K562 (cell line): ENCODE data around the gene PTTG1IP. TPM values are rescaled to one million over a fixed set of nuclear protein-coding genes. Genes with fewer than 3 reads are reported as not detected.

Experiments
- ATAC-seq: fragments of 200-7000 bp; cut with Tn5 transposase; 3 replicates; pipeline ENCODE4 v1.9.1; 2020; ENCODE audit warnings: moderate library complexity
- BruUV-seq: library from RNA; stranded (reverse); fragments of 400-500 nt; replicated peaks from 2 replicates; lab custom pipeline; 2021; lab: Mats Ljungman, UMichigan
- CTCF ChIA-PET: fragments of 300-600 bp; formaldehyde crosslinking; extraction: SDS; loops from one replicate; lab custom pipeline; 2021; ENCODE audit warnings: low intra/inter-chr PET ratio; lab: Yijun Ruan, JAX
- POLR2A ChIA-PET: fragments of 300-600, 350-650 bp; sonication (Branson Sonifier 250); formaldehyde crosslinking; extraction: SDS; loops from one replicate; lab custom pipeline; 2021; ENCODE audit warnings: antibody characterized with exemption, inconsistent platforms; lab: Yijun Ruan, JAX
- DNase-seq, 4 experiments: peaks; one replicate each; pipeline versions ENCODE4 v3.0.0 to v3.0.0-alpha.2; 2011 to 2018; ENCODE audit warnings: low spot score in 3 of 4, mixed read lengths in 3 of 4; ENCODE audit errors: extremely low read depth in 1 of 4
- FAIRE-seq: peaks from 2 replicates; lab custom pipeline; 2011; peaks lifted over from hg19 to GRCh38; lab: Jason Lieb, UNC
- H2AFZ ChIP-seq: 2 replicates; pipeline ENCODE4 v1.6.0; 2011; ENCODE audit warnings: low read depth, low read length, control low read depth, inconsistent platforms
- H3K27ac ChIP-seq: fragments of 200-600 bp; 3 replicates; pipeline ENCODE4 v1.8.0; 2011; ENCODE audit warnings: low read depth, mild to moderate bottlenecking, control low read depth, inconsistent platforms, low read length, moderate library complexity, mixed read lengths; ENCODE audit errors: extremely low read depth
- H3K27me3 ChIP-seq, 2 experiments: fragments of 300-600 bp in 1 of 2; 2 replicates in 1 of 2; 3 replicates in 1 of 2; pipeline versions ENCODE4 v1.6.0 to v1.8.0; 2011; ENCODE audit warnings: inconsistent platforms in 2 of 2, low read length in 2 of 2, mild to moderate bottlenecking in 1 of 2, mixed read lengths in 1 of 2, moderate library complexity in 1 of 2; ENCODE audit not compliant: control insufficient read depth in 2 of 2, insufficient read depth in 2 of 2
- H3K36me3 ChIP-seq: fragments of 300-600 bp; 3 replicates; pipeline ENCODE4 v1.8.0; 2011; ENCODE audit warnings: mild to moderate bottlenecking, low read length, inconsistent platforms; ENCODE audit not compliant: control insufficient read depth, insufficient read depth
- H3K4me1 ChIP-seq, 2 experiments: fragments of 200-600 bp in 1 of 2; replicated peaks in 1 of 2; 2 replicates in 1 of 2; 3 replicates in 1 of 2; pipeline versions ENCODE4 v1.5.1 to v1.8.0; 2011; ENCODE audit warnings: inconsistent platforms in 2 of 2, low read length in 2 of 2, mild to moderate bottlenecking in 1 of 2, mixed read lengths in 1 of 2, moderate library complexity in 1 of 2; ENCODE audit not compliant: control insufficient read depth in 2 of 2, insufficient read depth in 2 of 2
- H3K4me2 ChIP-seq: 2 replicates; pipeline ENCODE4 v1.6.1; 2011; ENCODE audit warnings: low read length, control low read depth, inconsistent platforms, mixed read lengths; ENCODE audit not compliant: insufficient read depth
- H3K4me3 ChIP-seq: fragments of 200-600 bp; sonication (generic), shearing (Covaris generic); 2 replicates; pipeline ENCODE4 v1.5.1; 2016; ENCODE audit warnings: control low read depth, inconsistent platforms
- H3K79me2 ChIP-seq: fragments of 200-600 bp; 3 replicates; pipeline ENCODE4 v1.8.0; 2011; ENCODE audit warnings: low read length, inconsistent platforms; ENCODE audit not compliant: control insufficient read depth, insufficient read depth
- H3K9ac ChIP-seq, 2 experiments: 2 replicates each; pipeline versions ENCODE4 v1.6.0 to v1.6.1; 2011; ENCODE audit warnings: low read depth in 2 of 2, low read length in 2 of 2, control low read depth in 1 of 2, inconsistent platforms in 1 of 2, mild to moderate bottlenecking in 1 of 2, mixed read lengths in 1 of 2; ENCODE audit not compliant: insufficient read depth in 1 of 2
- H3K9me1 ChIP-seq: one replicate; pipeline ENCODE4 v1.6.0; 2011; ENCODE audit warnings: inconsistent platforms, mild to moderate bottlenecking, low read length, moderate library complexity; ENCODE audit not compliant: control insufficient read depth, insufficient read depth
- H3K9me3 ChIP-seq: replicated peaks from 2 replicates; pipeline ENCODE4 v1.5.1; 2011; ENCODE audit warnings: low read depth, low read length, inconsistent platforms; ENCODE audit not compliant: control insufficient read depth, insufficient read depth
- H4K20me1 ChIP-seq: replicated peaks from 2 replicates; pipeline ENCODE4 v1.6.1; 2011; ENCODE audit warnings: low read length, inconsistent platforms, mixed read lengths; ENCODE audit not compliant: control insufficient read depth, insufficient read depth
- CBX1 ChIP-seq: sonication (generic); IDR thresholded peaks from 2 replicates; pipeline ENCODE4 v1.6.1; 2016; ENCODE audit warnings: antibody characterized with exemption, low read depth, mild to moderate bottlenecking
- CEBPB ChIP-seq: fragments of 450-650 bp; IDR thresholded peaks from 2 replicates; pipeline ENCODE4 v1.6.1; 2016; ENCODE audit warnings: missing genetic modification characterization, missing compliant biosample characterization
- ELF4 ChIP-seq: fragments of 450-650 bp; formaldehyde crosslinking; IDR thresholded peaks from 2 replicates; pipeline ENCODE4 v1.4.0; 2022; ENCODE audit warnings: missing genetic modification characterization
- HDAC1 ChIP-seq, 2 experiments: fragments of 450-650 bp; IDR thresholded peaks; 2 replicates each; pipeline ENCODE4 v1.6.1; 2016 to 2017; ENCODE audit warnings: inconsistent platforms in 1 of 2, mild to moderate bottlenecking in 1 of 2, moderate library complexity in 1 of 2
- HMGN3 ChIP-seq: IDR thresholded peaks from 2 replicates; pipeline ENCODE4 v1.6.1; 2011; ENCODE audit warnings: borderline replicate concordance, low read depth, mild to moderate bottlenecking, mixed read lengths, low read length; ENCODE audit not compliant: insufficient read length; ENCODE audit errors: extremely low read depth
- NBN ChIP-seq: fragments of 450-650 bp; IDR thresholded peaks from 2 replicates; pipeline ENCODE4 v1.6.1; 2016; ENCODE audit warnings: low read depth, mild to moderate bottlenecking
- NR1H2 ChIP-seq: sonication (generic); formaldehyde crosslinking; IDR thresholded peaks from 2 replicates; pipeline ENCODE4 v1.4.0; 2020; ENCODE audit warnings: mild to moderate bottlenecking, missing genetic modification reagents
- NRF1 ChIP-seq, 2 experiments: fragments of 450-650 bp; IDR thresholded peaks in 1 of 2; conservative IDR thresholded peaks in 1 of 2; 2 replicates each; pipeline ENCODE4 v1.6.1; 2014; ENCODE audit warnings: mild to moderate bottlenecking in 2 of 2
- PRMT5 ChIP-seq: sonication (generic); formaldehyde crosslinking; IDR thresholded peaks from 2 replicates; pipeline ENCODE4 v1.5.0; 2020; ENCODE audit warnings: missing genetic modification reagents
- RB1 ChIP-seq: fragments of 450-650 bp; IDR thresholded peaks from 2 replicates; pipeline ENCODE4 v1.6.1; 2017; ENCODE audit warnings: low read depth, mild to moderate bottlenecking
- RBM17 ChIP-seq: fragments of 200-400 bp; formaldehyde crosslinking; IDR thresholded peaks from 2 replicates; pipeline ENCODE4 v1.6.1; 2017; ENCODE audit warnings: low read depth, mild to moderate bottlenecking, low read length, borderline replicate concordance
- RFX5 ChIP-seq: IDR thresholded peaks from 2 replicates; pipeline ENCODE4 v1.6.1; 2011; ENCODE audit warnings: low read depth, mild to moderate bottlenecking, improper control_type of control experiment, low read length
- SMAD2 ChIP-seq: fragments of 150-350 bp; IDR thresholded peaks from 2 replicates; pipeline ENCODE4 v1.6.1; 2014; ENCODE audit warnings: low read depth, mild to moderate bottlenecking, low read length
- SMARCA5 ChIP-seq: fragments of 450-650 bp; IDR thresholded peaks from 2 replicates; pipeline ENCODE4 v1.6.1; 2016
- U2AF1 ChIP-seq: fragments of 200-400 bp; formaldehyde crosslinking; optimal IDR thresholded peaks from 2 replicates; pipeline ENCODE3; 2017; ENCODE audit warnings: mild to moderate bottlenecking, low read depth, low read length, moderate library complexity
- ZNF436 ChIP-seq: fragments of 250-450, 450-650 bp; sonication (Bioruptor Pico); formaldehyde crosslinking; IDR thresholded peaks from 2 replicates; pipeline ENCODE4 v1.7.0; 2020; ENCODE audit warnings: mild to moderate bottlenecking
- ZSCAN32 ChIP-seq: fragments of 450-650 bp; formaldehyde crosslinking; IDR thresholded peaks from 2 replicates; pipeline ENCODE4 v1.4.0; 2020; ENCODE audit warnings: mild to moderate bottlenecking, moderate library complexity
- WGBS: fragments of 100-300 bp; shearing (Covaris generic); methylation state at CpG from one replicate; pipeline ENCODE4 v1.1.6; 2016; ENCODE audit warnings: low coverage, mixed read lengths; ENCODE audit not compliant: insufficient coverage; ENCODE audit errors: missing lambda C conversion rate; 5-methylcytosine and 5-hydroxymethylcytosine counted together
- in situ Hi-C: fragments of 300-500 bp; cut with MboI; formaldehyde crosslinking; loops from 4 replicates; pipeline ENCODE4 v1.15.0; 2018; ENCODE audit warnings: inconsistent platforms, mixed read lengths
- intact Hi-C: fragments of 100-400 bp; cut with micrococcal nuclease; formaldehyde crosslinking; loops from 2 replicates; pipeline ENCODE4 v1.14.2; 2022
- polyA plus RNA-seq, 8 experiments: library from polyadenylated mRNA; depleted of rRNA in 4 of 8; stranded (reverse) in 5 of 8; unstranded in 3 of 8; fragments of >200 nt; fragmentation: Nextera tagmentation in 2 of 8; fragmentation: Illumina TruSeq in 1 of 8; extraction: Ambion mirVana in 2 of 8; extraction: Trizol in 1 of 8; gene quantifications; 2 replicates each; pipeline versions ENCODE4 v1.2.1 to v1.2.3, GENCODE V29; 2011 to 2014; ENCODE audit warnings: inconsistent platforms in 1 of 8, missing spikeins in 1 of 8
- total RNA-seq, 7 experiments: library from RNA; depleted of rRNA in 6 of 7; stranded (reverse); fragments of >200 nt in 6 of 7; fragmentation: Illumina TruSeq in 2 of 7; extraction: Trizol in 2 of 7; gene quantifications; 2 replicates each; pipeline versions ENCODE4 v1.2.1 to v1.2.3, GENCODE V29; 2011 to 2021; ENCODE audit warnings: low replicate concordance in 1 of 7
- TF ChIP-seq, protein P1 (sequence below), 2 experiments: fragments of 450-650 bp in 1 of 2; sonication (generic) in 1 of 2; formaldehyde crosslinking in 1 of 2; IDR thresholded peaks in 1 of 2; conservative IDR thresholded peaks in 1 of 2; 2 replicates each; pipeline versions ENCODE4 v1.6.1 to v1.8.1; 2016 to 2023; ENCODE audit warnings: mild to moderate bottlenecking in 2 of 2, moderate library complexity in 2 of 2, inconsistent platforms in 1 of 2, missing genetic modification reagents in 1 of 2
- TF ChIP-seq, protein P2 (sequence below): fragments of 450-650 bp; formaldehyde crosslinking; IDR thresholded peaks from 2 replicates; pipeline ENCODE4 v1.4.0; 2020; ENCODE audit warnings: mild to moderate bottlenecking

The PTTG1IP gene
- total and polyA plus RNA-seq, 9 of the 15 experiments (the other 6 are each of a cell fraction or from before 2014, with no cell fraction given), result 5.0 to 99.3 (median 82.4) TPM

DNA sequence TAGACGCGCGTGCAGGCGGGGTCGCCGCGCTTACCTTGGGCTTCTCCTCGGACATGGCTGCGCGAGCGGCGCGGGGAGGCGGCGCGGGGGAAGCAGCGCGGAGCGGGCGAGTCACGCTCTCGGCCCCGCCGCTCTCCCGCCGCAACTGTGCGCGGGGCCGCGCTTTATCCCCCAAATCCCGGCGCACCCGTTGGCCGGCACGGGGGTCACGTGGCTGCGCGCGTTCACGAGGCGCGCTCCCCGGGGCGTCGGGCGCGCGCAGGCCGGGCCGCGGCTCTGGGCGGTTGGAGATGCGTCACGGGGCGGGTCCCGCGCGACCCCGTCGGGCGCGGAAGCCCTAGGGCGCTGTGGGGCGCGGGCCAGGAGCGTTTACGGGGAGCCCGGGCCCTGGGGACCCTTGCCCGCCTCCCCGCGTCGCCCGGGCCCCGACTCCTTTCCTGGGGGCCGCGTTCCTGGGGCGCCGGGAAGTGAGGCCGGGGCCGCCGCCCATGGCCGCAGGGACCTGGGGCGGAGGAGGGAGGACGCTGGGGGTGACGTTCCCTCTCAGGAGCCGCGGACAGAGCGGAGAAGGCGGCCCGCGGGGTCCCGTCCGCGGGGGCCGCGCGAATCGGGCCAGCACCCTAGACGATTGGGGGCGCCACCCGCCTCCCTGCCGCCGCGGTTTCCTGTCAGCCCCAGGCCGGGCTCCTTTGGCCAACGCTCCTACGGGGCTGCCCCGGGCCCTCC lies 55.4 kb downstream of the PTTG1IP start, which contains the start of gene SUMO3 (continued):
- TF ChIP-seq NRF1 (conservative IDR thresholded peaks at IDR 0.05 in 1 of 2, IDR thresholded peaks at IDR 0.05 in 1 of 2) (peak in 1 of 2 experiments; percentile 88; a peak in 2 of 4 replicates), HMGN3 (peak; percentile 60)
- TF ChIP-seq, protein P1, sequence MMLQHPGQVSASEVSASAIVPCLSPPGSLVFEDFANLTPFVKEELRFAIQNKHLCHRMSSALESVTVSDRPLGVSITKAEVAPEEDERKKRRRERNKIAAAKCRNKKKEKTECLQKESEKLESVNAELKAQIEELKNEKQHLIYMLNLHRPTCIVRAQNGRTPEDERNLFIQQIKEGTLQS (IDR thresholded peaks at IDR 0.05), result no peak
- TF ChIP-seq, protein P1 (CRISPR knock-in tag; conservative IDR thresholded peaks at IDR 0.05), result 0 out of 2 replicates have a peak, but pooled peaks have one; percentile 42

DNA sequence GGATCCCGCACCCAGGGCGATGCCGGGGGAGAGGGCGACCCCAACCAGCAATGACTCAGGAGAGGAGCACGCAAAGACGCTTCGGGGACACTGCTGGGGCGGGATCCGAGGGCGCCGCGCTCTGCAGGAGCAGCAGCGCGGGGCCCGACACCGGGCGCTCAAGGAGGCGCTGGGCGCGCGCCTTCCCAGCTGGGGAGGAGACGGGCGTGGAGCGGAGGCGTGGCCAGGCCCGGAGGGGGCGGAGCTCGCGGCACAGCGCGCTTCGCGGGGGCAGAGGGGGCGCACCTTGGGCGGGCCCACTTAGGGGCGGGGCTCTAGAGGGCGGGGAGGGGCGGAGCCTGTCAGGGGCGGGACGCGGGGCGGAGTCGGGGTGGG lies 56.0 kb downstream of the PTTG1IP start:
- CTCF ChIA-PET, result interaction anchor here (0.6 kb wide), 1 partner anchor 26 kb away, joined by 3 read pairs; no protein-coding TSS in a partner anchor
- ATAC-seq (peak; percentile 96), FAIRE-seq (peak; percentile 75), DNase-seq (peak; percentile 96 to 99 (median 98))
- WGBS, result 0% methylated on average over 31 of the region's 43 CpGs
- in situ Hi-C loops, result no loop called here
- Histone ChIP-seq H3K4me2 (peak overlapping the region; percentile 79), H4K20me1 (peaks cover 25% of the 10 kb centered on the region; the same call in 1 of the 2 replicates), H3K9me3 (peaks cover 8% of the 10 kb centered on the region), H3K4me1 (peaks cover 0 to 56% of the 10 kb centered on the region in 2 experiments; a peak in 4 of 5 replicates), H2AFZ (no peak overlapping the region), H3K4me3 (peak overlapping the region; percentile 71), H3K27me3 (no peaks in the 10 kb centered on the region), H3K9ac (peak overlapping the region; percentile 96 to 97; a peak in 3 of 4 replicates), H3K27ac (peak overlapping the region; percentile 99; the same call in 2 of the 3 replicates), H3K36me3 (peaks cover 19% of the 10 kb centered on the region; the same call in 2 of the 3 replicates), H3K79me2 (peaks cover 57% of the 10 kb centered on the region), H3K9me1 (peaks cover 15% of the 10 kb centered on the region)
- POLR2A ChIA-PET, result interaction anchor here (0.6 to 1.1 kb wide), 9 partner anchors 9 to 750 kb away, joined by 3 to 25 read pairs (median 3); partner anchors contain the start of gene UBE2G2
- intact Hi-C loops, result no loop called here
- BruUV-seq, result no TSS peak
- no peak for TF ChIP-seq ZNF436 (CRISPR knock-in tag)
- TF ChIP-seq, protein P2, sequence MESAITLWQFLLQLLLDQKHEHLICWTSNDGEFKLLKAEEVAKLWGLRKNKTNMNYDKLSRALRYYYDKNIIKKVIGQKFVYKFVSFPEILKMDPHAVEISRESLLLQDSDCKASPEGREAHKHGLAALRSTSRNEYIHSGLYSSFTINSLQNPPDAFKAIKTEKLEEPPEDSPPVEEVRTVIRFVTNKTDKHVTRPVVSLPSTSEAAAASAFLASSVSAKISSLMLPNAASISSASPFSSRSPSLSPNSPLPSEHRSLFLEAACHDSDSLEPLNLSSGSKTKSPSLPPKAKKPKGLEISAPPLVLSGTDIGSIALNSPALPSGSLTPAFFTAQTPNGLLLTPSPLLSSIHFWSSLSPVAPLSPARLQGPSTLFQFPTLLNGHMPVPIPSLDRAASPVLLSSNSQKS, result no peak
- TF ChIP-seq ZSCAN32, result 0 out of 2 replicates have a peak, but pooled peaks have one; percentile 19
- no peak for TF ChIP-seq ELF4
- no peak for TF ChIP-seq CEBPB (tag)
- no peak for TF ChIP-seq SMARCA5
- TF ChIP-seq CBX1, result 0 out of 2 replicates have a peak, but pooled peaks have one; percentile 16
- TF ChIP-seq NR1H2, result no peak
- no peak for TF ChIP-seq RFX5
- TF ChIP-seq SMAD2, result no peak
- no peak for TF ChIP-seq RBM17
- TF ChIP-seq HDAC1 (IDR thresholded peaks at IDR 0.05), result peak in 1 of 2 experiments; percentile 79; a peak in 2 of 4 replicates
- TF ChIP-seq U2AF1, result peak; percentile 46
- TF ChIP-seq NBN, result no peak
- TF ChIP-seq PRMT5 (CRISPR knock-in tag), result no peak
- peak; percentile 38 for TF ChIP-seq RB1
